ENCODE results near the gene SPECC1L. TPM values are rescaled to one million over a fixed set of nuclear protein-coding genes. Genes with fewer than 3 reads are reported as not detected.

SPECC1L gene
- total RNA-seq, 2 donors from 2014 or later: 61.9 to 69.1 TPM

GRCh38 chr22:24380905-24381230 lies 110.2 kb downstream of the SPECC1L start:
- no peak overlapping the region for H3K27ac Mint-ChIP-seq
- no peaks in the 10 kb centered on the region for H3K27me3 Mint-ChIP-seq (ENCODE audit: insufficient read depth)

GRCh38 chr22:24383061-24383460 lies 112.4 kb downstream of the SPECC1L start:
- no peak overlapping the region for H3K4me3 Mint-ChIP-seq
- WGBS, 2 experiments (ENCODE audit: insufficient coverage in 1 of 2, insufficient read length in 1 of 2): 98 to 100% methylated on average over 2 of the region's 2 CpGs
- TF ChIP-seq, protein P1, sequence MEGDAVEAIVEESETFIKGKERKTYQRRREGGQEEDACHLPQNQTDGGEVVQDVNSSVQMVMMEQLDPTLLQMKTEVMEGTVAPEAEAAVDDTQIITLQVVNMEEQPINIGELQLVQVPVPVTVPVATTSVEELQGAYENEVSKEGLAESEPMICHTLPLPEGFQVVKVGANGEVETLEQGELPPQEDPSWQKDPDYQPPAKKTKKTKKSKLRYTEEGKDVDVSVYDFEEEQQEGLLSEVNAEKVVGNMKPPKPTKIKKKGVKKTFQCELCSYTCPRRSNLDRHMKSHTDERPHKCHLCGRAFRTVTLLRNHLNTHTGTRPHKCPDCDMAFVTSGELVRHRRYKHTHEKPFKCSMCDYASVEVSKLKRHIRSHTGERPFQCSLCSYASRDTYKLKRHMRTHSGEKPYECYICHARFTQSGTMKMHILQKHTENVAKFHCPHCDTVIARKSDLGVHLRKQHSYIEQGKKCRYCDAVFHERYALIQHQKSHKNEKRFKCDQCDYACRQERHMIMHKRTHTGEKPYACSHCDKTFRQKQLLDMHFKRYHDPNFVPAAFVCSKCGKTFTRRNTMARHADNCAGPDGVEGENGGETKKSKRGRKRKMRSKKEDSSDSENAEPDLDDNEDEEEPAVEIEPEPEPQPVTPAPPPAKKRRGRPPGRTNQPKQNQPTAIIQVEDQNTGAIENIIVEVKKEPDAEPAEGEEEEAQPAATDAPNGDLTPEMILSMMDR (conservative IDR thresholded peaks at IDR 0.05): no peak
- Histone ChIP-seq H3K4me1 (ENCODE audit: control insufficient read depth, insufficient read depth, low read length) (no peaks in the 10 kb centered on the region), H3K27ac (ENCODE audit: low read depth, low read length) (no peak overlapping the region), H3K9me3 (ENCODE audit: control insufficient read depth, low read length) (peaks cover 5% of the 10 kb centered on the region), H3K4me3 (ENCODE audit: low read length) (no peak overlapping the region), H3K36me3 (ENCODE audit: control insufficient read depth, insufficient read depth, low read length) (peaks cover 37% of the 10 kb centered on the region), H3K9ac (ENCODE audit: extremely low read depth, low read length, poor library complexity, severe bottlenecking) (no peak overlapping the region), H3K27me3 (ENCODE audit: control insufficient read depth, insufficient read depth, low read length, poor library complexity, severe bottlenecking) (no peaks in the 10 kb centered on the region)
- H3K9me3 Mint-ChIP-seq: peaks cover 3% of the 10 kb centered on the region
- DNase-seq: no peak
- no peaks in the 10 kb centered on the region for H3K27me3 Mint-ChIP-seq (ENCODE audit: insufficient read depth)
- no peak overlapping the region for H3K27ac Mint-ChIP-seq
- H3K36me3 Mint-ChIP-seq (ENCODE audit: low read depth): peaks cover 40% of the 10 kb centered on the region
- H3K4me1 Mint-ChIP-seq: no peaks in the 10 kb centered on the region

More at GRCh38 chr22:24380905-24381230, 110.2 kb downstream of the SPECC1L start:
- H3K4me1 Mint-ChIP-seq: no peaks in the 10 kb centered on the region
- H3K27me3 ChIP-seq (ENCODE audit: control insufficient read depth, insufficient read depth, low read length, poor library complexity, severe bottlenecking): no peaks in the 10 kb centered on the region
- H3K27ac ChIP-seq (ENCODE audit: low read depth, low read length): no peak overlapping the region
- no peaks in the 10 kb centered on the region for H3K9me3 Mint-ChIP-seq
- H3K36me3 Mint-ChIP-seq (ENCODE audit: low read depth): peaks cover 49% of the 10 kb centered on the region
- WGBS, 2 experiments (ENCODE audit: insufficient coverage in 1 of 2, insufficient read length in 1 of 2): no CpG with 5 or more reads among the region's 1 CpG
- H3K4me3 ChIP-seq (ENCODE audit: low read length): no peak overlapping the region
- H3K9ac ChIP-seq (ENCODE audit: extremely low read depth, low read length, poor library complexity, severe bottlenecking): no peak overlapping the region
- H3K4me1 ChIP-seq (ENCODE audit: control insufficient read depth, insufficient read depth, low read length): no peaks in the 10 kb centered on the region
- peaks cover 45% of the 10 kb centered on the region for H3K36me3 ChIP-seq (ENCODE audit: control insufficient read depth, insufficient read depth, low read length)
- no peak overlapping the region for H3K4me3 Mint-ChIP-seq
- DNase-seq: no peak
- TF ChIP-seq, protein P1 (conservative IDR thresholded peaks at IDR 0.05): no peak
- peaks cover 5% of the 10 kb centered on the region for H3K9me3 ChIP-seq (ENCODE audit: control insufficient read depth, low read length)

DNA sequence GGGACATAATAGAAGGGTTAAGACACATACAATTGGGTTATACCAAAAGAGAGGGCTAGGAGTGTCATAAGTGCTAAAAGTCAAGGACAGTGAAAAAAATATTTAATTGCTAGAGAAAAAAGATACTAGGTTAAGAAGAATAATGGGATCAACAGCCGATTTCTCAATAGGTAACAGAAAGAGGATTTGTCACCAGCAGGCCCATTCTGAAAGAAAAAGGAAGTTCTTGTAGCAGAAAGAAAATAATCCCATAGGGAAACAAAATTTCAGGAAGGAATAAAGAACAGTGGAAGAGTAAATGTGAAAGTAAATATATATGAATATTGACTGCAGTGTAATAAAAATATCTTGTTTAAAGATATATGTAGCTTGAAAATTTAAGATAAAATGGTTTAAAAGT lies 113.5 kb downstream of the SPECC1L start:
- 96 to 100% methylated on average over 1 of the region's 1 CpG for WGBS, 2 experiments (ENCODE audit: insufficient coverage in 1 of 2, insufficient read length in 1 of 2)
- no peaks in the 10 kb centered on the region for H3K4me1 ChIP-seq (ENCODE audit: control insufficient read depth, insufficient read depth, low read length)
- Mint-ChIP-seq H3K27me3 (ENCODE audit: insufficient read depth) (no peaks in the 10 kb centered on the region), H3K4me3 (no peak overlapping the region), H3K27ac (no peak overlapping the region), H3K36me3 (ENCODE audit: low read depth) (peaks cover 41% of the 10 kb centered on the region), H3K9me3 (peaks cover 3% of the 10 kb centered on the region), H3K4me1 (no peaks in the 10 kb centered on the region)
- TF ChIP-seq, protein P1 (conservative IDR thresholded peaks at IDR 0.05): no peak
- peaks cover 28% of the 10 kb centered on the region for H3K36me3 ChIP-seq (ENCODE audit: control insufficient read depth, insufficient read depth, low read length)
- H3K27ac ChIP-seq (ENCODE audit: low read depth, low read length): no peak overlapping the region
- H3K9ac ChIP-seq (ENCODE audit: extremely low read depth, low read length, poor library complexity, severe bottlenecking): no peak overlapping the region
- no peak for DNase-seq
- no peak overlapping the region for H3K4me3 ChIP-seq (ENCODE audit: low read length)
- H3K9me3 ChIP-seq (ENCODE audit: control insufficient read depth, low read length): peaks cover 5% of the 10 kb centered on the region
- H3K27me3 ChIP-seq (ENCODE audit: control insufficient read depth, insufficient read depth, low read length, poor library complexity, severe bottlenecking): no peaks in the 10 kb centered on the region
